Measurements from ENCODE around the gene ZIC2. TPM values are rescaled to one million over a fixed set of nuclear protein-coding genes. Genes with fewer than 3 reads are reported as not detected.
"Not testable (repeated sequence)": the region's sequence is repeated elsewhere in the genome, so short reads cannot be mapped to it uniquely, and the experiment has no call there.

Gene ZIC2
- not detected for total RNA-seq
- long read RNA-seq: 0 reads

DNA sequence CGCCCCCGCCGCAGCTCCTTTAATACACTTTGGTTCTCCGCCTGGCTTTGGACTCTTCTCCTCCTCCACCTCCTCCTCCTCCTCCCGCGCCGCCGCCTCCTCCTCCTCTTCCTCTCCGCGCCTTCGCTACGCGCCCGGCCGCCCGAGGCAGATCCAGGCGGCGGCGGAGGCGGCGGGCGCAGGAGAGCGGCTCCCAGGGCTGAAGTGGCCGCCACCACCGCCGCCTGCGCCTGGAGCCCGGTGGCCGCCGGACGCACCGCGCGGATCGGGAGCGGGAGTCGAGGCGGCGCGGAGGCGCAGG, at the start of gene ZIC2:
Gene ZIC2, plus strand, starts transcription at position 50 of the 301 bp plus-strand sequence. CDS start 281 bp downstream, outside the sequence.
- intact Hi-C loops (cut with DNase I): no loop called here
- DNase-seq (ENCODE audit: missing footprints) (no peak), ATAC-seq (no peak)

DNA sequence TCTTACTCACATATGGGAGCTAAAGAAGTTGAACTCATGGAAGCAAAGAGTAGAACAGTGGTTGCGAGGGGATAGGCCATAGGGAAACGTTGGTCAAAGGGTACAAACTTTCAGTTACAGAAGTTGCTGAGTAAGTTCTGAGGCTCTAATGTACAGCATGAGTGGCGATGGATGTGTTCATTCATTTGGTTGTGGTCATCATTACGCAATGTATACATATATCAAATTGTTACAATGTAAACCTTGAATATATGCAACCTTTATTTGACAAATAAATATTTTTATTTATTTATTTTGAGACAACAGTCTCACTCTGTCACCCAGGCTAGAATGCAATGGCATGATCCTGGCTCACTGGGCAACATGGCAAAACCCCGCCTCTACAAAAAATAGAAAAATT, 48.7 kb upstream of the ZIC2 start:
- intact Hi-C loops (cut with DNase I): no loop called here
- DNase-seq (ENCODE audit: missing footprints): no peak
- no peak for ATAC-seq

GRCh38 chr13:99935772-99936171, 45.8 kb upstream of the ZIC2 start:
- ATAC-seq: no peak
- no peak for DNase-seq (ENCODE audit: missing footprints)
- intact Hi-C loops (cut with DNase I): no loop called here

DNA sequence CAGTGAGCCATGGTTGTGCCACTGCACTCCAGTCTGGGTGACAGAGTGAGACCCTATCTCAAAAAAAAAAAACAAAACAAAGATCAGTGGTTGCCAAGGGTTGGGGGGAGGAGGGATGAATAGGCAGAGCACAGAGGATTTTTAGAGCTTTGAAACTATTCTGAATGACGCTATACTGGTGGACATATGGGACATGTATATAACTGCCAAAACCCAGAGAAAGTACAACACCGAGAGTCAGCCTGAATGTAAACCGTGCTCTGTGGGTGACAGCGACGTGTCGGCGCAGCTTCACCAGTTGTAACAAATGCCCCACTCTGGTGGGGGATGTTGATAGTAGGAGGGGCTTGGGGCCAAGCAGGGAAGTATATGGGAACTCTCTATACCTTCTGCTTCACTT, 42.9 kb upstream of the ZIC2 start:
- intact Hi-C loops (cut with DNase I): no loop called here
- DNase-seq (ENCODE audit: missing footprints): no peak
- ATAC-seq: no peak

DNA sequence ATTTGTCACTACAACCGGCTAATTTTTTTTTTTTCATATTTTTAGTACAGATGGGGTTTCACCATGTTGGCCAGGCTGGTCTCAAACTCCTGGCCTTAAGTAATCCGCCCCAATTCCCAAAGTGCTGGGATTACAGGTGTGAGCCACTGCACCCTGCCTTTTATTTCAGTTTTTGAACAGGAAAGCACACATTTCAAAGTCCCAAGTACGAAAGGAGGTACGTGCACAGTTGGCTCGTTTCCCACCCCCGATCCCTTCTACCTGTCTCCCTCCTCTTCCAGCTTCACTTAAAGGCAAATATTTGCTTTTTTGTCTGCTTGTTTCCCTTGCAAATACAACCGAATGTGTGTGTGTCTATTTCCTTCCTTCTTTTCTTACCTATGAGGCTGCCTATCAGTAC, 40.5 kb upstream of the ZIC2 start:
- ATAC-seq (no peak), DNase-seq (ENCODE audit: missing footprints) (no peak)
- intact Hi-C loops (cut with DNase I): no loop called here

GRCh38 chr13:99941911-99942310, 39.7 kb upstream of the ZIC2 start:
- intact Hi-C loops (cut with DNase I): no loop called here
- no peak for DNase-seq (ENCODE audit: missing footprints)
- no peak for ATAC-seq

- ATAC-seq (no peak), DNase-seq (ENCODE audit: missing footprints) (no peak)
- intact Hi-C loops (cut with DNase I): no loop called here
Observed at GRCh38 chr13:99944102-99944501, 37.5 kb upstream of the ZIC2 start.

GRCh38 chr13:99944606-99945005, 37.0 kb upstream of the ZIC2 start:
- intact Hi-C loops (cut with DNase I): no loop called here
- no peak for ATAC-seq
- no peak for DNase-seq (ENCODE audit: missing footprints)

GRCh38 chr13:99945515-99945914, 36.1 kb upstream of the ZIC2 start:
- ATAC-seq; DNase-seq (ENCODE audit: missing footprints); intact Hi-C loops (cut with DNase I): not testable (repeated sequence)

GRCh38 chr13:99947666-99948065, 33.9 kb upstream of the ZIC2 start:
- no peak for ATAC-seq
- no peak for DNase-seq (ENCODE audit: missing footprints)
- intact Hi-C loops (cut with DNase I): no loop called here

GRCh38 chr13:99948411-99948810, 33.2 kb upstream of the ZIC2 start:
- no peak for ATAC-seq
- intact Hi-C loops (cut with DNase I): no loop called here
- DNase-seq (ENCODE audit: missing footprints): no peak

DNA sequence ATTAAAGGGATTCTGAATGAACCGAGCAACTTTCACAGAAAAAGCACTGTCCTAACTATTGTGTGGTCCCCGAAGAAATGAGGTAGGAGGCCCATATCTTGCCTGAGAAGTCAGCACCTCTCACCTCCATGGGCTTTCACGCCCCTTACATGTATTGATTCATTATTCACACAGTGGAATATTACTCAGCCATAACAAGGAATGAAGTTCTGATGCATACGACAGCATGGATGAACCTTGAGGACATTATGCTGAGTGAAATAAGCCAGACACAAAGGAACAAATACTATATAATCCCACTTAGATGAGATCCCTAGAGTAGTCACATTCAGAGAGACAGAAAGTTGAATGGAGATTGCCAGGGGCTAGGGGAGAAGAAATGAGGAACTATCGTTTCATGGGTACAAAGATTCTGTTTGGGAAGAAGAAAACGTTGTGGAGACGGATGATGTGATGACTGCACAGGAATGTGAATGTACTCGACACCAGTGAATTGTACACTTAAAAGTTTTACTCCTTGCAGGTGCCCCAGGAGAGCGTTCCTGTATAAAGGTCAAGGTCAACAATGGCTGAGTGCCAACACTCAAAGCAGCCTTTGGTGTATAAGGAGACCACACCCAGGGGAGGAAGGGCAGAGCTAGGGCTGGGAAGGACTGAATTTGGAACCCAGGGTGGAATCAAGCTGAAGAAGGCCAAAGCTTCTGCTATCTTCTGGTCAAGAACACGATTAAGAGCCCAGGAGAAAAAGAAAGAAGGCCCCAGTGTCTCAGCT, 32.5 kb upstream of the ZIC2 start:
- intact Hi-C loops (cut with DNase I): no loop called here
- DNase-seq (ENCODE audit: missing footprints) (no peak), ATAC-seq (no peak)

DNA sequence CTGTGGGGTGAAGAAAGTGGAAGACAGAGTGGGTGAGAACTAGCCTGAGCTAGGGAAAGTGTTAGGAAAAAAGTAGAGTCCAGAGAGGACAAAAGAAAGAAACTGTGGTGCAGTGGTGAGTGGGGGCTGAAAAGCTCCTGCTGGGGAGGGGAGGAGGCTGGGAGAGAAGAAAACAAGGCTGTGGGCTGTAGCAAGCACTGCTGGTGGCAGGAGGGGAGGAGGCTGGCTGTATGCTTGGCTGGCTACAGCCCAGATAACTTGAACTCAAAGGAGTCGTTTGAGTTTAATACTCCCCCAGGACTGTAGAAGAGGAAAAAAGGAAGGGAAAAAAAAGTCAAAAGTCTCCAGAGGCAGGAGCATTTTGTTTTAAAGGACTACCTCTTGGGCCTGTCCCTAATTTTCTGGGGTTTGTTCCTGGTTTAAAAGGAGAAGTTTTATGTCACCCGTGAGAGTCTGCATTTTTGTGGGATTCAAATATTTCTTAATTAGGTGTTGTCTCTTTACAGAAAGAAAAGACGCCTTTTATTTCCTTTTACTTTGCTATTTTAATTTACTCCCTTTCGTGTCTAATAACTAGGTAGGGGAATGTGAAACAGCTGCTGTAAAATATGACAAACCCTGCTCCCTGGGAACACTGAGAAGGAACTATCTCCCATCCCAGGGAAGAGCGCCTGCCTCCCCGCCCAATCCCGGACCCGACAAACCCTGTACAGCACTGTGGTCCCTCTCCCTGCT, 31.7 kb upstream of the ZIC2 start:
- DNase-seq (ENCODE audit: missing footprints): no peak
- intact Hi-C loops (cut with DNase I): no loop called here
- no peak for ATAC-seq

DNA sequence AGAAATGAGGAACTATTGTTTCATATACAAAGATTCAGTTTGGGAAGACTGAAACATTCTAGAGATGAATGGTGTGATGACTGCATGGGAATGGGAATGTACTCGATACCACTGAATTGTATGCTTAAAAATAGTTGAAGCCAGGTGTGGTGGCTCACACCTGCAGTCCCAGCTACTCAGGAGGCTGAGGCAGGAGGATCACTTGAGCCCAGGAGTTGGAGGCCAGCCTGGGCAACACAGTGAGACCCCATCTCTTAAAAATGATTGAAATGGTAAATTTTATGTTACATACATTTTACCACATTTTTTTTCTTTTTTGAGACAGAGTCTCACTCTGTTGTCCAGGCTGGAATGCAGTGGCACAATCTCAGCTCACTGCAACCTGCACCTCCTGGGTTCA, 29.9 kb upstream of the ZIC2 start:
- ATAC-seq; DNase-seq (ENCODE audit: missing footprints); intact Hi-C loops (cut with DNase I): not testable (repeated sequence)

GRCh38 chr13:99953138-99953755, 28.3 kb upstream of the ZIC2 start:
- no peak for ATAC-seq
- intact Hi-C loops (cut with DNase I): no loop called here
- DNase-seq (ENCODE audit: missing footprints): no peak

- intact Hi-C loops (cut with DNase I): no loop called here
- DNase-seq (ENCODE audit: missing footprints) (no peak), ATAC-seq (no peak)
Observed at GRCh38 chr13:99955107-99955746, 26.4 kb upstream of the ZIC2 start.

DNA sequence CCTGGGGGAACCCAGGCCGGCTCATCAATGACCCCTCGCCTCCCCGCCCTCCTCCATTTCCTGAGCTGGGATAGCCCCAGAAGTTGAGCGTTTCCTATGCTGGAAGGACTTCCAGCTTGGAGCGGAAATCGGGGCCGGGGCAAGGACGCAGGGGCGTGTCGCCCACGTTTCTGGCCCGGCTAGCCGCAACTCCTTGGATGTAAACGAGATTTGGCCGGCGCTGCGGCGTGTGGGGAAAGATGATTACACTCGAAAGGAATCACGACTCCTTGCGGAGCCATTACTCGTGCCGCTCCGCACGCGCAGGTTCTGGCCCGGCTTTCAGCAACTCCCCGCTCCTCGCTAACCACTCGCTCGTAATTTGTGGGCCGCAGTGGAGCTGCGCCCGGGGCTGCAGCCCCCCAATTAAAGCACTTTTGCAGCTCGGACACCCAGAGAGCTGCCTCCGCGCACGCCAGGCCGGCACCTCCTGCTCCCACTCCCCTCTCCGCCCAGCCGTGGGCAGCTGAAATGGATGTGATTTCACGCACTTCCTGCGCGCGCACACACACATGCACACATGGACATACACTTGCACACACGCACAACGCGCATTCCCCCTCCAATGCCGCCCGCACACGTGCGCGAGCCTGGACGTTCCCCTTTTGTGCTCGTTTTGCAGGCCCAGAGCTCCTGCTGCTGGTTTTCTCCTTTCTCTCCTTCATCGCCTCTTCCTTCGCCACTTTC, 25.7 kb upstream of the ZIC2 start:
- no peak for DNase-seq (ENCODE audit: missing footprints)
- no peak for ATAC-seq
- intact Hi-C loops (cut with DNase I): no loop called here

- no peak for ATAC-seq
- no peak for DNase-seq (ENCODE audit: missing footprints)
- intact Hi-C loops (cut with DNase I): no loop called here
Observed at GRCh38 chr13:99956473-99957349, 24.9 kb upstream of the ZIC2 start.

Data from Right ventricle myocardium inferior (tissue), 1 donor.